Choroid plexus epithelial cell (primary cell): ENCODE measurements around the gene KRCC1.
A peak's percentile ranks its signal among the peaks of the same experiment; 100 is the strongest.

Experiments
- DNase-seq: peaks from one replicate; pipeline ENCODE4 v3.0.0-alpha.2; 2010; ENCODE audit warnings: low read depth
- H3K4me3 ChIP-seq: 2 replicates; pipeline ENCODE4 v1.5.1; 2011; ENCODE audit warnings: low read depth, mild to moderate bottlenecking, control low read depth, low read length, moderate library complexity
- CTCF ChIP-seq: conservative IDR thresholded peaks from 2 replicates; pipeline ENCODE4 v1.5.1; 2011; ENCODE audit warnings: low read depth, mild to moderate bottlenecking, control low read depth, inconsistent platforms, low read length, moderate library complexity

The KRCC1 gene

GRCh38 chr2:88055371-88056128 lies at the start of gene KRCC1:
KRCC1 (minus strand) TSS chr2:88055783; CDS start chr2:88028563, 27,220 bp downstream.
- TF ChIP-seq CTCF: no peak
- DNase-seq: peak; percentile 98

GRCh38 chr2:88100489-88100858 lies 44.9 kb upstream of the KRCC1 start:
- no peak for DNase-seq
- TF ChIP-seq CTCF: no peak
- H3K4me3 ChIP-seq: no peak overlapping the region

More at GRCh38 chr2:88055371-88056128, at the start of gene KRCC1:
- peak within 1 kb of the TSS; percentile 79 for H3K4me3 ChIP-seq

GRCh38 chr2:88099798-88100488 lies 44.4 kb upstream of the KRCC1 start:
- H3K4me3 ChIP-seq: no peak overlapping the region
- DNase-seq: peak; percentile 33
- TF ChIP-seq CTCF: no peak

GRCh38 chr2:88098558-88098900 lies 42.9 kb upstream of the KRCC1 start:
- no peak overlapping the region for H3K4me3 ChIP-seq
- TF ChIP-seq CTCF: no peak
- no peak for DNase-seq

GRCh38 chr2:88097891-88098557 lies 42.4 kb upstream of the KRCC1 start:
- no peak for TF ChIP-seq CTCF
- no peak for DNase-seq
- H3K4me3 ChIP-seq: no peak overlapping the region

GRCh38 chr2:88097192-88097591 lies 41.6 kb upstream of the KRCC1 start:
- TF ChIP-seq CTCF: no peak
- peak; percentile 3 for DNase-seq

More at GRCh38 chr2:88097192-88097591, 41.6 kb upstream of the KRCC1 start:
- no peak overlapping the region for H3K4me3 ChIP-seq
